Measurements from ENCODE around the gene ZNF529. TPM values are rescaled to one million over a fixed set of nuclear protein-coding genes. Genes with fewer than 3 reads are reported as not detected.

ZNF529 gene
- total RNA-seq, 1 experiment from 2014 or later: 16.9 TPM

GRCh38 chr19:36497001-36497400 is 76.1 kb downstream of the ZNF529 start:
- no peak overlapping the region for H3K27ac ChIP-seq (ENCODE audit: insufficient read length, low read depth, low read length)
- no peaks in the 10 kb centered on the region for H3K79me2 ChIP-seq (ENCODE audit: insufficient read depth, low read length)
- no peak overlapping the region for H3K4ac ChIP-seq (ENCODE audit: low read depth, low read length)
- peaks cover 7 to 14% (median 11%) of the 10 kb centered on the region in 3 experiments; a peak in 6 of 7 replicates for H3K36me3 Mint-ChIP-seq (ENCODE audit: insufficient read depth in 1 of 3, low read depth in 3 of 3)
- TF ChIP-seq, protein P1, sequence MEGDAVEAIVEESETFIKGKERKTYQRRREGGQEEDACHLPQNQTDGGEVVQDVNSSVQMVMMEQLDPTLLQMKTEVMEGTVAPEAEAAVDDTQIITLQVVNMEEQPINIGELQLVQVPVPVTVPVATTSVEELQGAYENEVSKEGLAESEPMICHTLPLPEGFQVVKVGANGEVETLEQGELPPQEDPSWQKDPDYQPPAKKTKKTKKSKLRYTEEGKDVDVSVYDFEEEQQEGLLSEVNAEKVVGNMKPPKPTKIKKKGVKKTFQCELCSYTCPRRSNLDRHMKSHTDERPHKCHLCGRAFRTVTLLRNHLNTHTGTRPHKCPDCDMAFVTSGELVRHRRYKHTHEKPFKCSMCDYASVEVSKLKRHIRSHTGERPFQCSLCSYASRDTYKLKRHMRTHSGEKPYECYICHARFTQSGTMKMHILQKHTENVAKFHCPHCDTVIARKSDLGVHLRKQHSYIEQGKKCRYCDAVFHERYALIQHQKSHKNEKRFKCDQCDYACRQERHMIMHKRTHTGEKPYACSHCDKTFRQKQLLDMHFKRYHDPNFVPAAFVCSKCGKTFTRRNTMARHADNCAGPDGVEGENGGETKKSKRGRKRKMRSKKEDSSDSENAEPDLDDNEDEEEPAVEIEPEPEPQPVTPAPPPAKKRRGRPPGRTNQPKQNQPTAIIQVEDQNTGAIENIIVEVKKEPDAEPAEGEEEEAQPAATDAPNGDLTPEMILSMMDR (conservative IDR thresholded peaks at IDR 0.05): no peak
- H4K5ac ChIP-seq (ENCODE audit: insufficient read length, low read depth, low read length): no peak overlapping the region
- H3T11ph ChIP-seq (ENCODE audit: low read length): no peak overlapping the region
- H3K9me3 Mint-ChIP-seq: peaks cover 51 to 74% of the 10 kb centered on the region in 2 experiments
- H3K27ac Mint-ChIP-seq: no peak overlapping the region
- H2BK12ac ChIP-seq (ENCODE audit: insufficient read length, low read depth, low read length): no peak overlapping the region
- no peaks in the 10 kb centered on the region for H3K4me1 ChIP-seq (ENCODE audit: insufficient read depth, low read length)
- H2AFZ ChIP-seq (ENCODE audit: low read length): no peak overlapping the region
- no CpG with 5 or more reads among the region's 17 CpGs for WGBS (ENCODE audit: extremely low coverage, insufficient read length, low lambda C conversion rate)
- no peak overlapping the region for H3K9ac ChIP-seq (ENCODE audit: extremely low read depth, insufficient read length, low read length)
- no peaks in the 10 kb centered on the region for H3K79me1 ChIP-seq (ENCODE audit: insufficient read depth, low read depth, low read length, poor library complexity, severe bottlenecking)
- no peak overlapping the region for H2BK20ac ChIP-seq (ENCODE audit: low read depth, low read length, poor library complexity, severe bottlenecking)
- H4K8ac ChIP-seq (replicated peaks; ENCODE audit: insufficient read length, low read depth, low read length): no peak overlapping the region
- H3K18ac ChIP-seq (ENCODE audit: insufficient read length, low read depth, low read length): no peak overlapping the region
- H3K27me3 ChIP-seq (ENCODE audit: insufficient read depth, low read length): no peaks in the 10 kb centered on the region
- DNase-seq: no peak
- H4K20me1 ChIP-seq (ENCODE audit: control insufficient read depth, insufficient read depth, insufficient read length): no peaks in the 10 kb centered on the region
- H3K9me3 ChIP-seq (ENCODE audit: control insufficient read depth, low read depth, low read length): peaks cover 12% of the 10 kb centered on the region
- H2BK120ac ChIP-seq (ENCODE audit: low read depth, low read length, poor library complexity, severe bottlenecking): no peak overlapping the region
- no peak overlapping the region for H3K4me3 Mint-ChIP-seq
- no peak overlapping the region for H3K23ac ChIP-seq (ENCODE audit: insufficient read length, low read depth, low read length)
- H3K14ac ChIP-seq (ENCODE audit: insufficient read depth, low read length): no peak overlapping the region
- H3K27me3 Mint-ChIP-seq (ENCODE audit: low read depth): peaks cover 4% of the 10 kb centered on the region; the same call in 1 of the 2 replicates
- H2AK5ac ChIP-seq (ENCODE audit: insufficient read length, low read length): no peak overlapping the region
- H3K4me1 Mint-ChIP-seq: no peaks in the 10 kb centered on the region
- no peaks in the 10 kb centered on the region for H3K23me2 ChIP-seq (ENCODE audit: insufficient read length, low read depth, low read length, poor library complexity, severe bottlenecking)
- H2BK15ac ChIP-seq (ENCODE audit: low read depth, low read length): no peak overlapping the region
- H2BK5ac ChIP-seq (ENCODE audit: insufficient read length, low read length): no peak overlapping the region
- no peak overlapping the region for H3K4me2 ChIP-seq (ENCODE audit: insufficient read depth, insufficient read length, low read length)
- no peak overlapping the region for H3K56ac ChIP-seq (ENCODE audit: insufficient read length, low read depth, low read length)
- H4K91ac ChIP-seq (ENCODE audit: insufficient read length, low read depth, low read length): no peak overlapping the region

Other genes starting within 250 kb of the ZNF529 start
- 4.0 and 4.5 TPM in 2 replicates for gene ZFP14, start 194.1 kb downstream of the ZNF529 start, total RNA-seq (2021)
- 18.7 and 20.1 TPM in 2 replicates for gene ZFP82, start 154.6 kb downstream of the ZNF529 start, total RNA-seq (2021)
- gene ZNF566, start 83.7 kb downstream of the ZNF529 start, total RNA-seq (2021): 18.0 and 18.3 TPM in 2 replicates
- gene ZNF260, start 45.0 kb downstream of the ZNF529 start, total RNA-seq (2021): 22.5 and 26.1 TPM in 2 replicates
- gene ZNF382, start 32.0 kb upstream of the ZNF529 start, total RNA-seq (2021): 10.8 TPM in 2 replicates
- gene ZNF461, start 93.5 kb upstream of the ZNF529 start, total RNA-seq (2021): 6.2 and 7.6 TPM in 2 replicates
- 15.9 and 16.1 TPM in 2 replicates for gene ZNF567, start 114.3 kb upstream of the ZNF529 start, total RNA-seq (2021)
- gene ZNF850, start 199.5 kb upstream of the ZNF529 start, total RNA-seq (2021): 23.9 and 25.1 TPM in 2 replicates

All from H9 (cell line).